ENCODE data around the gene SMAD5. TPM values are rescaled to one million over a fixed set of nuclear protein-coding genes. Genes with fewer than 3 reads are reported as not detected.

The SMAD5 gene
- total and polyA plus RNA-seq, 2 donors from 2014 or later, result 9.9 to 67.7 TPM

DNA sequence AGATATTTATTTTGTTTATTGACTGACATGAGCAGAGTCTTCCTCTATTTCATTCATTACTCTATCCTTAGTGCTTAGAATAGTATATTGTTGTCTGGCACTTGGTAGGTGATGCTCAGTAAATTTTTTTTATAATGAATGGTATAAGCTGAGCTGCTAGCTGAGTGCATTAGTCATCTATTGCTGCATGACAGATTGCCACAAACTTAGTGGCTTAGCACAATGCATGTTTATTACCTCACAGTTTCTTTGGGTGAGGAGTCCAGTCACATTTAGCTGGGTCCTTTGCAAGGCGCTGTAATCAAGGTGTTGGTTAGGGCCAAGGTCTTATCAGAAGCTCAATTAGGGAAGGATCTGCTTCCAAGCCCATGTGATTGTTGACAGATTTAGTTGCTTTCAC is 23.1 kb downstream of the SMAD5 start:
- no peak for FAIRE-seq
- H3K9me3 ChIP-seq (ENCODE audit: control insufficient read depth in 2 of 3, insufficient read depth in 1 of 3, low read length in 3 of 3), result no peaks in the 10 kb centered on the region
- H3K9ac ChIP-seq (ENCODE audit: low read length in 3 of 3), result no peak overlapping the region
- DNase-seq, result no peak
- H3K36me3 ChIP-seq (ENCODE audit: control insufficient read depth in 2 of 3, insufficient read depth in 3 of 3, low read length in 3 of 3), result peaks cover 8 to 25% (median 10%) of the 10 kb centered on the region in 3 donors
- H3K27me3 ChIP-seq (ENCODE audit: control insufficient read depth, insufficient read depth, low read length), result no peaks in the 10 kb centered on the region
- TF ChIP-seq, protein P1, sequence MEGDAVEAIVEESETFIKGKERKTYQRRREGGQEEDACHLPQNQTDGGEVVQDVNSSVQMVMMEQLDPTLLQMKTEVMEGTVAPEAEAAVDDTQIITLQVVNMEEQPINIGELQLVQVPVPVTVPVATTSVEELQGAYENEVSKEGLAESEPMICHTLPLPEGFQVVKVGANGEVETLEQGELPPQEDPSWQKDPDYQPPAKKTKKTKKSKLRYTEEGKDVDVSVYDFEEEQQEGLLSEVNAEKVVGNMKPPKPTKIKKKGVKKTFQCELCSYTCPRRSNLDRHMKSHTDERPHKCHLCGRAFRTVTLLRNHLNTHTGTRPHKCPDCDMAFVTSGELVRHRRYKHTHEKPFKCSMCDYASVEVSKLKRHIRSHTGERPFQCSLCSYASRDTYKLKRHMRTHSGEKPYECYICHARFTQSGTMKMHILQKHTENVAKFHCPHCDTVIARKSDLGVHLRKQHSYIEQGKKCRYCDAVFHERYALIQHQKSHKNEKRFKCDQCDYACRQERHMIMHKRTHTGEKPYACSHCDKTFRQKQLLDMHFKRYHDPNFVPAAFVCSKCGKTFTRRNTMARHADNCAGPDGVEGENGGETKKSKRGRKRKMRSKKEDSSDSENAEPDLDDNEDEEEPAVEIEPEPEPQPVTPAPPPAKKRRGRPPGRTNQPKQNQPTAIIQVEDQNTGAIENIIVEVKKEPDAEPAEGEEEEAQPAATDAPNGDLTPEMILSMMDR (IDR thresholded peaks at IDR 0.05; ENCODE audit: borderline replicate concordance, extremely low read depth, insufficient read depth), result no peak
- H3K27ac ChIP-seq (ENCODE audit: low read depth in 2 of 2, low read length in 2 of 2), result no peak overlapping the region
- intact Hi-C loops (cut with DNase I), result no loop called here
- no peak overlapping the region for H3K4me3 ChIP-seq (ENCODE audit: low read length in 3 of 3)
- H3K4me1 ChIP-seq (ENCODE audit: control insufficient read depth in 2 of 3, insufficient read depth in 2 of 3, low read depth in 1 of 3, low read length in 3 of 3), result no peaks in the 10 kb centered on the region

DNA sequence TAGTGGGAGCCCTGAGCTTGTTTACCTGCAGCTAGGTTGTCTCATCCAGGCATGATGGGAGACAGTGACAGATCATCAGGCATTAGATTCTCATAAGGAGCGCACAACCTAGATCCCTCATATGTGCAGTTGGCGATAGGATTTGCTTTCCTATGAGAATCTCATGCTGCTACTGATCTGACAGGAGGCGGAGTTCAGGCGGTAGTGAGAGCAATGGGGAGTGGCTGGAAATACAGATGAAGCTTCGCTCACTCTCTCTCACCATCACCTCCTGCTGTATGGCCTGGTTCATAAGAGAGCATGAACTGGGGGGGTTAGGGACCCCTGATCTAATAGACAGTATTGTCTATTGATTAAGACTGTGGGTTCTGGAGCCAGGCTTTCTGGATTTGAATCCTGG is 24.9 kb downstream of the SMAD5 start:
- FAIRE-seq, result no peak
- TF ChIP-seq, protein P1 (IDR thresholded peaks at IDR 0.05; ENCODE audit: borderline replicate concordance, extremely low read depth, insufficient read depth), result no peak
- no peaks in the 10 kb centered on the region for H3K4me1 ChIP-seq (ENCODE audit: control insufficient read depth in 2 of 3, insufficient read depth in 2 of 3, low read depth in 1 of 3, low read length in 3 of 3)
- no peaks in the 10 kb centered on the region for H3K9me3 ChIP-seq (ENCODE audit: control insufficient read depth in 2 of 3, insufficient read depth in 1 of 3, low read length in 3 of 3)
- DNase-seq, result no peak
- H3K27ac ChIP-seq (ENCODE audit: low read depth in 2 of 2, low read length in 2 of 2), result no peak overlapping the region
- H3K9ac ChIP-seq (ENCODE audit: low read length in 3 of 3), result no peak overlapping the region
- peaks cover 8 to 25% (median 11%) of the 10 kb centered on the region in 3 donors for H3K36me3 ChIP-seq (ENCODE audit: control insufficient read depth in 2 of 3, insufficient read depth in 3 of 3, low read length in 3 of 3)
- intact Hi-C loops (cut with DNase I), result no loop called here
- no peak overlapping the region for H3K4me3 ChIP-seq (ENCODE audit: low read length in 3 of 3)
- H3K27me3 ChIP-seq (ENCODE audit: control insufficient read depth, insufficient read depth, low read length), result no peaks in the 10 kb centered on the region

DNA sequence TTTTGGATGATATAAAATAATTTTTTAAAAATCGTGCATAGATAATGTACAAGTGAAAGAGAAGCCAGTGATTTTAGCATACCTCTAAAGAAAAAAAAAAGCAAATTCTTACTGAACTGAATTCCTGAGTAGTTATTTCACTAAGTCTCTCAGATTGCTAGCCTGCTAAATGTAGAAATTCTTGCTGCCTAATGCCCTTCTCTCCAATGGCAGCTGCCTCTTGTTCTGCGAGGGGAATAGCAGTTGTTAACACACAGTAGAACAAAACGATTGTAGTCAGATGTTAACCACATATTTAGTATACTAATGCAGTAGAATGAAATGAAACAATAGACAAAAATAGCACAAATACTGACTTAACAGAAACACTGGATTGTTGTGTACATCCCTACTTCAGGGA is 26.8 kb downstream of the SMAD5 start:
- Histone ChIP-seq H3K4me3 (ENCODE audit: low read length in 3 of 3) (no peak overlapping the region), H3K27me3 (ENCODE audit: control insufficient read depth, insufficient read depth, low read length) (no peaks in the 10 kb centered on the region), H3K27ac (ENCODE audit: low read depth in 2 of 2, low read length in 2 of 2) (no peak overlapping the region), H3K9me3 (ENCODE audit: control insufficient read depth in 2 of 3, insufficient read depth in 1 of 3, low read length in 3 of 3) (no peaks in the 10 kb centered on the region), H3K4me1 (ENCODE audit: control insufficient read depth in 2 of 3, insufficient read depth in 2 of 3, low read depth in 1 of 3, low read length in 3 of 3) (no peaks in the 10 kb centered on the region), H3K9ac (ENCODE audit: low read length in 3 of 3) (no peak overlapping the region), H3K36me3 (ENCODE audit: control insufficient read depth in 2 of 3, insufficient read depth in 3 of 3, low read length in 3 of 3) (peaks cover 8 to 20% (median 9%) of the 10 kb centered on the region in 3 donors)
- intact Hi-C loops (cut with DNase I), result no loop called here
- FAIRE-seq, result no peak
- TF ChIP-seq, protein P1 (IDR thresholded peaks at IDR 0.05; ENCODE audit: borderline replicate concordance, extremely low read depth, insufficient read depth), result no peak
- DNase-seq, result no peak

DNA sequence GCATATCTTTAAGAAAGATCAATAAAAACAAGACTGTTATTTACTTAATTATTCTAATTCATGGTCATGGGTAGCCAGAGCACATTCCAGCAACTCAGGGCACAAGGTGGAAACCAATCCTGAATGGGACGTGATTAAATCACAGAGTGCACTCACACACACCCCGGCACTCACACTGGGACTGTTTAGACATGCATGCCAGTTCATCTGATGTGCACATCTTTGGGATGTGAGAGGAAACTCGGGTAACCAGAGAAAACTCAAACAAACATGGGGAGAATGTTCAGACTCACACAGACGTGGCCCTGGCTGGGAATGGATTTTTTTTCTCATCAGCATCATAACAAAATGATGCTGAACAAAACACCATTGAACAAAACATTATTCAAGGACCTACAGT is 29.4 kb downstream of the SMAD5 start:
- TF ChIP-seq, protein P1 (IDR thresholded peaks at IDR 0.05; ENCODE audit: borderline replicate concordance, extremely low read depth, insufficient read depth), result no peak
- DNase-seq, result peak in 1 of 5 donors; percentile 27
- H3K9ac ChIP-seq (ENCODE audit: low read length in 3 of 3), result no peak overlapping the region
- H3K27me3 ChIP-seq (ENCODE audit: control insufficient read depth, insufficient read depth, low read length), result no peaks in the 10 kb centered on the region
- no peak for FAIRE-seq
- H3K4me3 ChIP-seq (ENCODE audit: low read length in 3 of 3), result no peak overlapping the region
- no peaks in the 10 kb centered on the region for H3K9me3 ChIP-seq (ENCODE audit: control insufficient read depth in 2 of 3, insufficient read depth in 1 of 3, low read length in 3 of 3)
- peaks cover 0 to 5% (median 2%) of the 10 kb centered on the region in 3 donors for H3K36me3 ChIP-seq (ENCODE audit: control insufficient read depth in 2 of 3, insufficient read depth in 3 of 3, low read length in 3 of 3)
- no peak overlapping the region for H3K27ac ChIP-seq (ENCODE audit: low read depth in 2 of 2, low read length in 2 of 2)
- H3K4me1 ChIP-seq (ENCODE audit: control insufficient read depth in 2 of 3, insufficient read depth in 2 of 3, low read depth in 1 of 3, low read length in 3 of 3), result no peaks in the 10 kb centered on the region
- intact Hi-C loops (cut with DNase I), result no loop called here
